ENCODE measurements around the gene VPS37D. TPM values are rescaled to one million over a fixed set of nuclear protein-coding genes. Genes with fewer than 3 reads are reported as not detected.

The VPS37D gene
- total RNA-seq, 1 experiment from 2014 or later: 0.85 TPM

DNA sequence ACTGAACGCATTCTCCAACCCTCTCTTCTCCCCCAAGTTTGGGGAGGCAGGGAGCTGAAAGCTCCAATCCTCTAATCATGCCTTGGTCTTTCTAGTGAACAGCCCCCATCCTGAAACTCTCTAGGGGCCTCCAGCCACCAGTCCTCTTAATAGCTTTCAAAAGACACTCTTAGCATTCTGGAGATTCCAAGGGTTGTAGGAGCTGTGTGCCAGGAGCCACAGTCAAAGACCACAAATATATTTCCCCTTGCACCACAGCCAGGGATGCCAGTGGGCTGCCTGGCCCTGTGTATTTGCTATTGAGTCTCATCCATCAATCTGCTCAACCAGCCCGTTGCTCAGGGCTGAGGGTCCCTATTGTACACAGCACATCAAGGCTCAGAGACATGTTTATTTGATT, 24.8 kb upstream of the VPS37D start:
- Histone ChIP-seq H2AK5ac (ENCODE audit: insufficient read length, low read length) (no peak overlapping the region), H2AFZ (ENCODE audit: low read length) (no peak overlapping the region), H3K79me1 (ENCODE audit: insufficient read depth, low read depth, low read length, poor library complexity, severe bottlenecking) (no peaks in the 10 kb centered on the region), H2BK20ac (ENCODE audit: low read depth, low read length, poor library complexity, severe bottlenecking) (no peak overlapping the region), H2BK12ac (ENCODE audit: insufficient read length, low read depth, low read length) (no peak overlapping the region), H3K4me2 (ENCODE audit: insufficient read depth, insufficient read length, low read length) (no peak overlapping the region), H3T11ph (ENCODE audit: low read length) (no peak overlapping the region), H3K79me2 (ENCODE audit: insufficient read depth, low read length) (no peaks in the 10 kb centered on the region), H3K27ac (ENCODE audit: insufficient read length, low read depth, low read length) (no peak overlapping the region), H3K27me3 (ENCODE audit: insufficient read depth, low read length) (no peaks in the 10 kb centered on the region), H4K20me1 (ENCODE audit: control insufficient read depth, insufficient read depth, insufficient read length) (no peaks in the 10 kb centered on the region), H3K56ac (ENCODE audit: insufficient read length, low read depth, low read length) (no peak overlapping the region), H3K4me1 (ENCODE audit: insufficient read depth, low read length) (0 out of 2 replicates have a peak, but pooled peaks cover 3% of the 10 kb centered on the region), H2BK5ac (ENCODE audit: insufficient read length, low read length) (no peak overlapping the region), H3K18ac (ENCODE audit: insufficient read length, low read depth, low read length) (no peak overlapping the region), H3K23ac (ENCODE audit: insufficient read length, low read depth, low read length) (no peak overlapping the region), H4K5ac (ENCODE audit: insufficient read length, low read depth, low read length) (no peak overlapping the region), H2BK120ac (ENCODE audit: low read depth, low read length, poor library complexity, severe bottlenecking) (no peak overlapping the region), H4K8ac (replicated peaks; ENCODE audit: insufficient read length, low read depth, low read length) (no peak overlapping the region), H2BK15ac (ENCODE audit: low read depth, low read length) (no peak overlapping the region), H4K91ac (ENCODE audit: insufficient read length, low read depth, low read length) (no peak overlapping the region), H3K9ac (ENCODE audit: extremely low read depth, insufficient read length, low read length) (no peak overlapping the region), H3K4ac (ENCODE audit: low read depth, low read length) (no peak overlapping the region), H3K23me2 (ENCODE audit: insufficient read length, low read depth, low read length, poor library complexity, severe bottlenecking) (peaks cover under 1% of the 10 kb centered on the region), H3K14ac (ENCODE audit: insufficient read depth, low read length) (no peak overlapping the region), H3K9me3 (ENCODE audit: control insufficient read depth, low read depth, low read length) (no peaks in the 10 kb centered on the region)
- TF ChIP-seq, protein P1, sequence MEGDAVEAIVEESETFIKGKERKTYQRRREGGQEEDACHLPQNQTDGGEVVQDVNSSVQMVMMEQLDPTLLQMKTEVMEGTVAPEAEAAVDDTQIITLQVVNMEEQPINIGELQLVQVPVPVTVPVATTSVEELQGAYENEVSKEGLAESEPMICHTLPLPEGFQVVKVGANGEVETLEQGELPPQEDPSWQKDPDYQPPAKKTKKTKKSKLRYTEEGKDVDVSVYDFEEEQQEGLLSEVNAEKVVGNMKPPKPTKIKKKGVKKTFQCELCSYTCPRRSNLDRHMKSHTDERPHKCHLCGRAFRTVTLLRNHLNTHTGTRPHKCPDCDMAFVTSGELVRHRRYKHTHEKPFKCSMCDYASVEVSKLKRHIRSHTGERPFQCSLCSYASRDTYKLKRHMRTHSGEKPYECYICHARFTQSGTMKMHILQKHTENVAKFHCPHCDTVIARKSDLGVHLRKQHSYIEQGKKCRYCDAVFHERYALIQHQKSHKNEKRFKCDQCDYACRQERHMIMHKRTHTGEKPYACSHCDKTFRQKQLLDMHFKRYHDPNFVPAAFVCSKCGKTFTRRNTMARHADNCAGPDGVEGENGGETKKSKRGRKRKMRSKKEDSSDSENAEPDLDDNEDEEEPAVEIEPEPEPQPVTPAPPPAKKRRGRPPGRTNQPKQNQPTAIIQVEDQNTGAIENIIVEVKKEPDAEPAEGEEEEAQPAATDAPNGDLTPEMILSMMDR (conservative IDR thresholded peaks at IDR 0.05): no peak
- no CpG with 5 or more reads among the region's 2 CpGs for WGBS (ENCODE audit: extremely low coverage, insufficient read length, low lambda C conversion rate)
- H3K4me3 Mint-ChIP-seq: no peak overlapping the region
- no peak for DNase-seq
- H3K9me3 Mint-ChIP-seq: peaks cover 0 to 4% of the 10 kb centered on the region in 2 experiments; a peak in 1 of 5 replicates
- H3K27ac Mint-ChIP-seq: no peak overlapping the region
- no peaks in the 10 kb centered on the region; a peak in 1 of 7 replicates for H3K36me3 Mint-ChIP-seq (ENCODE audit: insufficient read depth in 1 of 3, low read depth in 3 of 3)
- peaks cover 5 to 13% of the 10 kb centered on the region in 2 experiments for H3K4me1 Mint-ChIP-seq
- H3K27me3 Mint-ChIP-seq (ENCODE audit: low read depth): peaks cover 39% of the 10 kb centered on the region

All from H9 (cell line).